ENCODE data around the gene ZNF197. TPM values are rescaled to one million over a fixed set of nuclear protein-coding genes. Genes with fewer than 3 reads are reported as not detected.
"Not testable (repeated sequence)": the region's sequence is repeated elsewhere in the genome, so short reads cannot be mapped to it uniquely, and the experiment has no call there.

ZNF197 gene
- total and polyA plus RNA-seq, 2 experiments from 2014 or later: 13.0 to 52.5 TPM

GRCh38 chr3:44666346-44666745 lies 41.5 kb downstream of the ZNF197 start:
- no peaks in the 10 kb centered on the region for H3K9me3 ChIP-seq (ENCODE audit: low read depth)
- peaks cover 23% of the 10 kb centered on the region for H3K4me1 ChIP-seq (ENCODE audit: low read depth)
- H3K4me3 ChIP-seq: no peak overlapping the region
- no peaks in the 10 kb centered on the region for H3K36me3 ChIP-seq
- TF ChIP-seq, protein P1, sequence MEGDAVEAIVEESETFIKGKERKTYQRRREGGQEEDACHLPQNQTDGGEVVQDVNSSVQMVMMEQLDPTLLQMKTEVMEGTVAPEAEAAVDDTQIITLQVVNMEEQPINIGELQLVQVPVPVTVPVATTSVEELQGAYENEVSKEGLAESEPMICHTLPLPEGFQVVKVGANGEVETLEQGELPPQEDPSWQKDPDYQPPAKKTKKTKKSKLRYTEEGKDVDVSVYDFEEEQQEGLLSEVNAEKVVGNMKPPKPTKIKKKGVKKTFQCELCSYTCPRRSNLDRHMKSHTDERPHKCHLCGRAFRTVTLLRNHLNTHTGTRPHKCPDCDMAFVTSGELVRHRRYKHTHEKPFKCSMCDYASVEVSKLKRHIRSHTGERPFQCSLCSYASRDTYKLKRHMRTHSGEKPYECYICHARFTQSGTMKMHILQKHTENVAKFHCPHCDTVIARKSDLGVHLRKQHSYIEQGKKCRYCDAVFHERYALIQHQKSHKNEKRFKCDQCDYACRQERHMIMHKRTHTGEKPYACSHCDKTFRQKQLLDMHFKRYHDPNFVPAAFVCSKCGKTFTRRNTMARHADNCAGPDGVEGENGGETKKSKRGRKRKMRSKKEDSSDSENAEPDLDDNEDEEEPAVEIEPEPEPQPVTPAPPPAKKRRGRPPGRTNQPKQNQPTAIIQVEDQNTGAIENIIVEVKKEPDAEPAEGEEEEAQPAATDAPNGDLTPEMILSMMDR (IDR thresholded peaks at IDR 0.05; ENCODE audit: low read depth, low read length): no peak
- H3K27me3 ChIP-seq: no peaks in the 10 kb centered on the region
- H3K27ac ChIP-seq: no peak overlapping the region
- DNase-seq (ENCODE audit: low read depth in 1 of 2, low spot score in 1 of 2): no peak

- Histone ChIP-seq H3K4me3 (no peak overlapping the region), H3K36me3 (no peaks in the 10 kb centered on the region), H3K9me3 (ENCODE audit: low read depth) (no peaks in the 10 kb centered on the region), H3K27me3 (no peaks in the 10 kb centered on the region), H3K4me1 (ENCODE audit: low read depth) (no peaks in the 10 kb centered on the region), H3K27ac (no peak overlapping the region)
- TF ChIP-seq, protein P1 (IDR thresholded peaks at IDR 0.05; ENCODE audit: low read depth, low read length): no peak
- no peak for DNase-seq (ENCODE audit: low read depth in 1 of 2, low spot score in 1 of 2)
Measured at GRCh38 chr3:44669760-44670159, 44.9 kb downstream of the ZNF197 start.

DNA sequence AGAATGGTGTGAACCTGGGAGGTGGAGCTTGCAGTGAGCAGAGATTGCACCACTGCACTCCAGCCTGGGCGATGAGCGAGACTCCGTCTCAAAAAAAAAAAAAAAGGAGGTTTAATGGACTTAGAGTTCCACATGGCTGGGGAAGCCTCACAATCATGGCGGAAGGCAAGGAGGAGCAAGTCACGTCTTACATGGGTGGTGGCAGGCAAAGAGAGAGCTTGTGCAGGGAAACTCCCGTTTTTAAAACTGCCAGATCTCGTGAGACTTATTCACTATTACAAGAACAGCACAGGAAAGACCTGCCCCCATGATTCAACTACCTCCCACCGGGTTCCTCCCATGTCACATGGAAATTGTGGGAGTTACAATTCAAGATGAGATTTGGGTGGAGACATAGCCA lies 48.6 kb downstream of the ZNF197 start:
- H3K4me3 ChIP-seq; H3K4me1 ChIP-seq (ENCODE audit: low read depth); H3K27me3 ChIP-seq; H3K27ac ChIP-seq; H3K36me3 ChIP-seq; DNase-seq (ENCODE audit: low read depth in 1 of 2, low spot score in 1 of 2); H3K9me3 ChIP-seq (ENCODE audit: low read depth): not testable (repeated sequence)

DNA sequence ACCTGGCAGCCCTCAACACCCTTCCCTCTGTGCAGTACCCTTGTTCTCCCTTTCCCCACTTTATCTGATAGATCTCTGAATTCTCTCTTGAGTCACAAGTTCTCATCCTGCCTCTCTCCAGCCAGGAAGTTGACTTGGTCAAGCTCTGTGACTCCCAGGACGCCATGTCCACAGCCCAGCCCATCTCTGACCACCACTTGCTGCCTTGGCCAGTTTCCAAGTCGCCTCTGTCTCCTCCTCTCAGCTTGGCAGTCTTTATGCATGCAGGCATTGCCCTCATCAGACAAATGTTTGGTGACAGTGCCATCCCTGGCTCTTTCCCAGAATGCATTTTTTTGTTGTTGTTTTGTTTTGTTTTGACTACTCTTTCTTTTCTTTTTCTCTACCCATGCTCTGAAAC lies 49.4 kb downstream of the ZNF197 start:
- TF ChIP-seq, protein P1 (IDR thresholded peaks at IDR 0.05; ENCODE audit: low read depth, low read length): no peak
- Histone ChIP-seq H3K27ac (no peak overlapping the region), H3K27me3 (no peaks in the 10 kb centered on the region), H3K36me3 (no peaks in the 10 kb centered on the region), H3K4me3 (no peak overlapping the region), H3K4me1 (ENCODE audit: low read depth) (no peaks in the 10 kb centered on the region), H3K9me3 (ENCODE audit: low read depth) (no peaks in the 10 kb centered on the region)
- DNase-seq (ENCODE audit: low read depth in 1 of 2, low spot score in 1 of 2): no peak

GRCh38 chr3:44678480-44679116 lies 53.8 kb downstream of the ZNF197 start:
- Histone ChIP-seq H3K36me3 (no peaks in the 10 kb centered on the region), H3K27ac (no peak overlapping the region), H3K27me3 (no peaks in the 10 kb centered on the region), H3K4me3 (no peak overlapping the region), H3K4me1 (ENCODE audit: low read depth) (no peaks in the 10 kb centered on the region), H3K9me3 (ENCODE audit: low read depth) (no peaks in the 10 kb centered on the region)
- TF ChIP-seq, protein P1 (IDR thresholded peaks at IDR 0.05; ENCODE audit: low read depth, low read length): no peak
- no peak for DNase-seq (ENCODE audit: low read depth in 1 of 2, low spot score in 1 of 2)

DNA sequence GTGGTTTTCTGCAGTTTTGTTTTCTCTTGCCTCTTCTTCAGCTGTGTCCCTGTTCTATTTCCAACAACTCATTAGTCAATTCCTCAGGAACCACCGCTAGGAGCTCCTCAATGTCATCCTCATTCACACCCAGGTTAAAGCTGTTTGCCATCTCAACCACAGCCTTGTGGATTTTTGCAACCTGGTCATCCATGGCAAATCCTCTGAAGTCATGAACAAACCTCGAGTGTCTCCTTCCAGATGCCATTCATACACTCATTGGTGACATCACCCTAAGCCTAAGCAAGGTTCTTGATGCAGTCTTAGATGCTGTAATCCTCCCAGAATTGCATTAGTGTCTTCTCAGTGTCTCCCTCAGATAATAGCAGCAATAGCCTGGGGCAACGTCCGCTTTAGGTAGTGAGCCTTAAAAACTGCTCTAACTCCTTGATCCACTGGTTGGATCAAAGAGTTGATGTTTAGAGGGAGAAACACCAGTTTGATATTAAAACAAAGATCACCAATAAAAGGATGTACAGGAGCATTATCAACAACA lies 56.2 kb downstream of the ZNF197 start:
- no peaks in the 10 kb centered on the region for H3K4me1 ChIP-seq (ENCODE audit: low read depth)
- H3K36me3 ChIP-seq: no peaks in the 10 kb centered on the region
- no peak overlapping the region for H3K27ac ChIP-seq
- no peaks in the 10 kb centered on the region for H3K9me3 ChIP-seq (ENCODE audit: low read depth)
- DNase-seq (ENCODE audit: low read depth in 1 of 2, low spot score in 1 of 2): no peak
- no peak overlapping the region for H3K4me3 ChIP-seq
- H3K27me3 ChIP-seq: no peaks in the 10 kb centered on the region
- TF ChIP-seq, protein P1 (IDR thresholded peaks at IDR 0.05; ENCODE audit: low read depth, low read length): no peak

Data from cardiac muscle cell (in vitro differentiated cells and primary cell).